ENCODE results near the gene ADAMTS17.

Gene ADAMTS17

GRCh38 chr15:100201376-100202280 lies 140.1 kb downstream of the ADAMTS17 start:
- no peak for DNase-seq (ENCODE audit: low spot score)

DNA sequence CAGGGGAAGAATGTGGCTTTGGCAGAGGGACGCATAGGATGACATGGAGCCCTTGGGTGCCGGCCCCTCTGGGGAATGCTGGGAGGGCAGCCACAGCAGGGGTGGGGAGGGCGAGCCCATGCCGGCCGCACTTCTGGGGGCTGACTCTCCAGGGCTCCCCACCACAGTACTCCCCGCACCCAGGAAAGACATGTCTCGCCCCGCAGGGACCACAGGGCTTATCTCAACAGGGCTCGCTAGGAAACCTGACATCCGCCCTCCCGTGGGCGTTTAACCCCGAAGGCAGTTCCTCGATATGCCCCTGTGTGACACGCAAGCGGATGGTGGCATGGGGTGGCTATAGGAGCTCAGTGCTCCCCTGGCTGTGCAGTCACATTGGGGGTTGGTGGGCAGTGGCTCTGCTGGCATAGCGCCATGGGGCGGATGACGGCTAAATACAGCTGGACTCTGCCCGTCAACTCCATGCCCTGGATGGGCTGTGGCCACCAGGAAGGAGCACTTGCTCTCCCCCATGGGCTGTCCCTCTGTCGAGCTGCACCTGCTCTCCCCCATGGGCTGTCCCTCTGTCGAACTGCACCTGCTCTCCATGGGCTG lies 141.4 kb downstream of the ADAMTS17 start:
- DNase-seq (ENCODE audit: low spot score): no peak

DNA sequence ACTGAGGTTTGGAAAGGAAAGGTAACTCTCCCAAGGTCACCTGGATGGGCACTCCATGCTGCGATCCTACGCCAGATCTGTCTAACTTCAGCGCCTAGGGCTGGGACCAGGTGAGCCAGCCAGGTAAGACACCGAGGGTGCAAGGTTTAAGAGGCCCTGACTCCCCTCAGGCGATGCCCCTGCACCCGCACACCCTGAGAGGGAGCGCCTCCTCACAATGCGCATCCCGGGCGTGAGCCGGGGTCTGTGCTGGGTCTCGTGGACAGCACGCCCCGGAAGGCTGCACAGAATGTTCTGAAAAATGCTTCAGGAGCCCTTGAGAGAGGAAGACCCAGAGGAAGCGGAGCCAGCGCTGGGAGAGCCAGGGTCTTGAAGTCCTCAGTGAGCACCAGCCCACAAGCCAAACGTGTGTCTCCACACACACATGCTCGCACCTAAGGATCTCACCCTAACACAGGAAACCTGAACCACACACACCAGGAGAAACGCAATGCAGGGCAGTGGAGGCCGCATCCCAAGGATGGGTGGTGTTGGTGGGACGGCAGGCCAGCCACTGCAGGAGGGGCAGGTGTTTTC lies 142.0 kb downstream of the ADAMTS17 start:
- DNase-seq (ENCODE audit: low spot score): no peak

DNA sequence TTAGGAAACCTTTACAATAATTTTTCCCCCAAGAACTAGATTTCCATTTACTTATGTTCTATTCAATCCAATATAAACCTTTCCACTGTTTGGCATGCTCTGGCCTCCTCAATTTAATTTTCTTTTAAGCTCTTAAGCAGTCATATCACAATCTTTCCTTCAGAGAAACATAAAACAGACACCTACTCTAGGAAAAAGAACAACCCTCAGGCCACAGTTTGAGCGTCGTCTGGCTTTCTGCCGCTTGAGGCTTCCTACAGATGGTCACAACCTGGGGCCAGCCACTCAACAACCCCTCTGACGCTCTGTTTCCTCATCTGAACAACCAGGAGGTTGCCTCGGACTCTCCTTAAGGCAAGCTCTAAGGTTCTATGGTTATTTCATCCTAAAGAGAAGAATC lies 143.3 kb downstream of the ADAMTS17 start:
- DNase-seq (ENCODE audit: low spot score): no peak

- DNase-seq (ENCODE audit: low spot score): no peak
These were observed 145.3 kb downstream of the ADAMTS17 start for GRCh38 chr15:100196326-100197058.

DNA sequence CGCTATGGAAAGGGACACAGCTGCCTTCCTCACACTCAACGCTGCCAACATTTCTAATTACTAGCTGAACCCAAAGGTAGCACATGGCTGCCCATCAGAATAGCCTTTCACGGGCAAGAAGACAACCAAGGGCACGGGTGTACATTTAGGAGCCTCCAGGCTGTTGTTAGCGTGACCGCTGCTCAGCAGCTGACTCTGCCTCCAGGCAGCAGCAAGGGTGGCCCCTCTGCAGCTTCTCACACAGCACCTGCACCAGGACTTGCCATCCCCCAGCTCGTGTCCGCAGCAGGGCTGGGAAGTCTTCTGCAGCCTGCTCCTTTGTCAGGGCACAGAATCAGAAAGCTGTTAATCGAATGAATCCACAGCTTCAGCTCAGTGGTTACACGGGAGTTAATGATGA lies 146.8 kb downstream of the ADAMTS17 start:
- DNase-seq (ENCODE audit: low spot score): no peak

- no peak for DNase-seq (ENCODE audit: low spot score)
These were observed 148.4 kb downstream of the ADAMTS17 start for GRCh38 chr15:100193277-100193860.

DNA sequence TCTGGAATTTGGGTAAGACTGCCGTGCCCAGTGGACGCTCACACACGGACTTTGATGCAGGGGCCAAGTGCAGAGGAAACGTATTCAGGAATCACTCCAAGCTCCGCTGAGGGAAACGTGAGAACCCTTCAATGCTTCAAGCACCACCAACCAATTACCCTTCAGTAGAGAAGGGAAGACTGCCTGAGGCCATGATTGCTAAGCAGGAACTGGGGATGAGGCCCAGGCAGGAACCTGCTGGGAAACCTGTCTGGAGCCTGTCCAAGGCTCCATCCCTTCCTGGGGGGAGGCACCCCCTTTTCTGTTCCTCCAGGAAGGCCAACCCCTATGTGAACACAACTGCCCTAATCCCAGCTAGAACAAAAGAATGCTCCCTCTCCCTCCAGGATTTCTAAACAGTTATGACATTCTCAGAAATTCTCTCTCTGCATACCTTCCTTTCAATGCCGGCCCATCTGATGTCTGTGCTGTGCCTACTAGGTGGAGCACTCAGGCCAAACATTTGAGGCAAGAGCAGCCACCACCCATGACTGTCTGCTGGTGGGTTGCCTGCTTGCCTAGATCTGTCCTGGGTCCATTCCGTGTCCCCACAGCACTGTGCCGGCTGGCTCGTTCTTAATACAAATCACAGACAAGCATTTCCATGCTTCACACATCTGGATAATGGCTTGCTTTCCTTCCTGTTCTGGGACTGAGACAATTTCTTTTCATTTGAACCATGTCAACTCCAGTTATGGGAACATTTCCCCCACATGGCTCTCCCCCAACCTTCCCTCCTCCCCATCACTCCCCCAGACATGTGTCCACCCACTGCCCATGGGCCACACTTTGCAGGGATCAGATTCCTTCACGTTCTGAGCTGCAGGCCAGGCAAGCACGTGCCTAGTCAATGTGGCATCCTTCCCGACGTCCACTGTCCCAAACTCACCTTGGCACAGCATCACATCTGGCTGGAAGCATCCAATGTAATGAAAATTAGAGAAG lies 149.4 kb downstream of the ADAMTS17 start:
- DNase-seq (ENCODE audit: low spot score): no peak

DNA sequence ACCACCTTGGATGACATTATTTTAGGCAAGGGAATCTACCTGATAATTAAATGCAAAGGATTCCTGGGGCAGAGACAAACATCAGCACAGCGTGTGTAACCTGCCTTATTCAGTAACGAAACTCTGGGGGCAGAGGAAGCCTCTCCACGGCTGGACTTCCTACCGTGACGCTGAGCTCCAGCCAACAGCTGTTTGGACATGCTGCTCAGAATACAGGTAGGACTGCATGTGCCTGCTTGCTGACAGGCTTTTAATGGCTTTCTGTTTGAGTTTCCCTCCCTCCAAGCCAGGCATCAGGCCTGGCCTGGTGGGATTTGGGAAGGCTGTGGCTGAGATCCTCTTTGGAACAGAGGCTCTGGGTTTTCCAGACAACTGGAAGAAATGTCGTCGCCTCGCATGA lies 150.6 kb downstream of the ADAMTS17 start:
- DNase-seq (ENCODE audit: low spot score): peak; percentile 22

DNA sequence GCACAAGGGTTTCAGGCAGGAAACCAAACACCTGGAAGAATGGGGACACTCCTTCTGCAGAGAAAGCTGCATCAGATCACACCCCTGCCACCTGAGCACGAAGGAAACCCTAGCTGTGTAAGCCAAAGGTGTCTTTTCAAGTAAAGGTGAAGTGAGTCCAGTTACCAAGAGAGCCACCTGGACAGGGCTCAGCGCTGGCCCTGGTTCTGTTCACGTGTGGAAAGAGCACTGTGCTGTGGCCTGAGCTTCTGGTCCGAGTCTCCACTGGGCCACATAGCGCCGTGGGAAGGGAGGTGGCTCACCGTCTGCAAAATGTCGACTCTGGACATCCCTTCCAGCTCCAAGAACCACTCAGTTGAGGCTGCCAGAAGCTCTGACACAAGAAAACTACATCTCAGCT lies 151.1 kb downstream of the ADAMTS17 start:
- DNase-seq (ENCODE audit: low spot score): no peak

- peak; percentile 13 for DNase-seq (ENCODE audit: low spot score)
These were observed 151.9 kb downstream of the ADAMTS17 start for GRCh38 chr15:100189849-100190248.

DNA sequence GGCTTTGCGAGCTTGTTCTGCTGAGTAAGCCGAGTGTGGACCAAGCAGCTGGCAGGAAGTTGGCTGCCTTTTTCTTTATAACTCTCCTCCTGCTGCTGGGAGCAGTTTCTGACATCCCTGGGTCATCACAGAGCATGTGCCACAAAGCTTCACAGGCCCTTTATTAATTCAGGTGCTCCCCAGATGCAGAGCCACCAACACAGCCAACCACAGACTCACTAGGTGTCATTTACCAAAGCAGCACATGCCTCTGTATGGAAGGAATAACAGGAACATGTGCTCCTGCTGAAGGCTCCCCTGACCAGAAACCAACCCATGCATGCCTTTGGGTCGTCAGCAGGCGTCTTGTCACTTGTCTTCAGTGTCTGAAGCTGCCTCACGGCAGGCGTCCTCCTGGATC lies 152.5 kb downstream of the ADAMTS17 start:
- DNase-seq (ENCODE audit: low spot score): no peak

- no peak for DNase-seq (ENCODE audit: low spot score)
These were observed 154.1 kb downstream of the ADAMTS17 start for GRCh38 chr15:100187677-100188076.

GRCh38 chr15:100186960-100187359 lies 154.8 kb downstream of the ADAMTS17 start:
- no peak for DNase-seq (ENCODE audit: low spot score)

DNA sequence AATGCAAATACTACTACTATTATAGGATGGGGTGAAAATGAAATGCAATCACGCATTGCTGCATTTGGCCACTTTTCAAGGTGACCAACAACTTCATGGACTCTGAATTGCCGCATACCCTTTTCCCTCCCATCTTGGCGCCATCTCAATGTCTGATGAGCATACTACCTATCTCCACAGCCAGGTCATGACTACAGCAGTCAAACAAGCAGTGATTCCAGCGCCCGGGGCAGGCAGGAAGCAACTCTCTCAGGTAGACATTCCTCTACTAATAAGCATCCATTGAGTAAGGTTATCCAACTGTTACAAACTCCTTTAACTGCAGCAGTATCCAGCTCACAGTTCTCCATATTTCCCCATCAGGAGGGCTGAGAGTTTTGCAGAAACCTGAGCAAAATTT lies 155.4 kb downstream of the ADAMTS17 start:
- no peak for DNase-seq (ENCODE audit: low spot score)

GRCh38 chr15:100183921-100184495 lies 157.8 kb downstream of the ADAMTS17 start:
- DNase-seq (ENCODE audit: low spot score): no peak

GRCh38 chr15:100180921-100181320 lies 160.9 kb downstream of the ADAMTS17 start:
- no peak for DNase-seq (ENCODE audit: low spot score)

DNA sequence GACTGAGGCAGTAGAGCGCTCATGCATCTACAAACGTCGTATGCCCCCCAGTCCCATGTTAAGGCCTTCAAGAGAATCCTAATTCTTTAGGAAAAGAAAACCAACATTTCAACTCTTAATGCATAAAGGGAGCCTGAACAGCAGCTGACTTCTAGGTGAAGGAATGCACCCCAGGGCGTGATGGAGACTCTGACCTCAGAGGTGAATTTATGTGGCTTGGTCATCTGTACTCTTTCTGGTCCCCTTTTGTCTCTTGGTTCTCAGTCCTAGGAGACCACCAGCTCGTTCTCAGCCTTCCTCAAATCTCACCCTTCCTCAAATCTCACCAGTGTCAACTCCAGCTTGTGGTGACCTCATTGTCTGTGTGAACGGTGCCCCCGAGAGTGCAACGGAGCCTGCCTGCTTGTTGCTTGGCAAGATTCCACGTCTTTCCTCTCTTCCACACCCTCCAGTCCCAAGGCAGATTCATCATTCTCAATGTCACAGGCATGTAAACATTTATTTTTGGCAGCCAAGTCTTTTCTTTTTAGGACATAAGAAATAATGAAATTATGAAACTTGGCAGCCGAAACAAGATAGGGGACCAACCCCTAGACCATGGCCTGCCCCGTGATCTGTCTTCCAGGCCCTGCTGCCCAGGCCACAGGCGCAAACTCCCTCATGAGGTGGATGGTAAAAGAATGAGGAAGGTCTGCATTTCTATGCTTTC lies 166.2 kb downstream of the ADAMTS17 start:
- peak; percentile 9 for DNase-seq (ENCODE audit: low spot score)

DNA sequence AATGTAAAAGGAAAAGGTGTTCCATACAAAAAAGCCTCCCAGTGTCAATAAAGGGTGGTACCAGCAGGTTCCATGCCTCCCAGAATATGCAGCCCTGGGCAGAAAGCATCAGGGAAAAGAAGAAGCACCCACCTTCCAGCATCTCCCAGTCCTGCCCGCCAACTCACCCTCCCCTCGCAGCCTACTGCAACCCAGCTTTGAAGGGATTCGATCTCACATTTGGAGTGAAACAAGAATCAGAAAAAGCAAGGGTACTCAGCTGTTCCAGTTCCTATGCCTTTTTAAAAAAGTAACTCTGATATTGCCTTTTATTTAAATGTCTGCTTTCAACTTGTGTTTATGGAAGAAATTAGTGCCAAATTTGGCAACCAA lies 166.9 kb downstream of the ADAMTS17 start:
- no peak for DNase-seq (ENCODE audit: low spot score)

Data from kidney tubule cell (primary cell).